ENCODE measurements around the gene FOLR2.
"Not testable (repeated sequence)": the region's sequence is repeated elsewhere in the genome, so short reads cannot be mapped to it uniquely, and the experiment has no call there.

DNA sequence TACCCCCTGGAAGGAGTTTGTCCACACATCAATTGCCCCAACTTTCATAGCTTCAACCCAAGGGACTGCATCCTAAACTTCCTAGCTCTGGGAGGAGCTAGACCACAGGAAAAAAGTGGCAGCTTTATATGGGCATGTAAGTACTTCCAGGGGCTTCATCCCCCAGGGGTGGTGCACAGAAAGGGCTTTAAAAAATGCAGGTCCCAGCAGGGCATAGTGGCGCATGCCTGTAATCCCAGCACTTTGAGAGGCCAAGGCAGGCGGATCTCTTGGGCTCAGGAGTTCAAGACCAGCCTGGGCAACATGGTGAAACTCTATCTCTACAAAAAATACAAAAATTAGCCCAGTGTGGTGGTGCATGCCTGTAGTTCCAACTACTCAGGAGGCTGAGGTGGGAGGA lies 9.8 kb upstream of the FOLR2 start:
- not testable (repeated sequence) for TF ChIP-seq POLR2A, POLR2AphosphoS5 (IDR thresholded peaks at IDR 0.05)
